ENCODE measurements around the gene FGG.

Gene FGG

GRCh38 chr4:154585369-154586018 is 27.0 kb downstream of the FGG start:
- no peak for DNase-seq (ENCODE audit: low read depth in 2 of 2)

GRCh38 chr4:154584259-154584658 is 28.2 kb downstream of the FGG start:
- DNase-seq (ENCODE audit: low read depth in 2 of 2) = no peak

- DNase-seq (ENCODE audit: low read depth in 2 of 2) = no peak
These were observed 28.8 kb downstream of the FGG start for GRCh38 chr4:154583677-154584076.

- DNase-seq (ENCODE audit: low read depth in 2 of 2) = no peak
These were observed 29.2 kb downstream of the FGG start for GRCh38 chr4:154583230-154583629.

- DNase-seq (ENCODE audit: low read depth in 2 of 2) = no peak
These were observed 29.7 kb downstream of the FGG start for GRCh38 chr4:154582723-154583122.

GRCh38 chr4:154579927-154580326 is 32.5 kb downstream of the FGG start:
- no peak for DNase-seq (ENCODE audit: low read depth in 2 of 2)

GRCh38 chr4:154578919-154579318 is 33.5 kb downstream of the FGG start:
- no peak for DNase-seq (ENCODE audit: low read depth in 2 of 2)

GRCh38 chr4:154577324-154577723 is 35.1 kb downstream of the FGG start:
- no peak for DNase-seq (ENCODE audit: low read depth in 2 of 2)

GRCh38 chr4:154574311-154574710 is 38.1 kb downstream of the FGG start:
- DNase-seq (ENCODE audit: low read depth in 2 of 2) = no peak

GRCh38 chr4:154573190-154573870 is 39.1 kb downstream of the FGG start:
- no peak for DNase-seq (ENCODE audit: low read depth in 2 of 2)

GRCh38 chr4:154569584-154569983 is 42.9 kb downstream of the FGG start:
- DNase-seq (ENCODE audit: low read depth in 2 of 2) = no peak

GRCh38 chr4:154569028-154569427 is 43.4 kb downstream of the FGG start:
- no peak for DNase-seq (ENCODE audit: low read depth in 2 of 2)

GRCh38 chr4:154566639-154567204 is 45.7 kb downstream of the FGG start:
- no peak for DNase-seq (ENCODE audit: low read depth in 2 of 2)

GRCh38 chr4:154565704-154566103 is 46.8 kb downstream of the FGG start:
- DNase-seq (ENCODE audit: low read depth in 2 of 2) = no peak

GRCh38 chr4:154564311-154564710 is 48.1 kb downstream of the FGG start:
- DNase-seq (ENCODE audit: low read depth in 2 of 2) = no peak

- DNase-seq (ENCODE audit: low read depth in 2 of 2) = no peak
These were observed 49.7 kb downstream of the FGG start, which contains the start of gene FGB for GRCh38 chr4:154562697-154563254. TSS of gene FGB (plus strand) at chr4:154563011. CDS start at chr4:154563019, 8 bp downstream.

- DNase-seq (ENCODE audit: low read depth in 2 of 2) = peak in 1 of 2 experiments; percentile 12
These were observed 51.6 kb downstream of the FGG start for GRCh38 chr4:154560824-154561231.

- no peak for DNase-seq (ENCODE audit: low read depth in 2 of 2)
These were observed 52.0 kb downstream of the FGG start for GRCh38 chr4:154560419-154560801.

- no peak for DNase-seq (ENCODE audit: low read depth in 2 of 2)
These were observed 52.7 kb downstream of the FGG start for GRCh38 chr4:154559494-154560418.

GRCh38 chr4:154559141-154559493 is 53.3 kb downstream of the FGG start:
- no peak for DNase-seq (ENCODE audit: low read depth in 2 of 2)

All from fibroblast of skin of left quadriceps (primary cell).